Activated CD4-positive, alpha-beta T cell treated with anti-CD3 and anti-CD28 coated beads, Interleukin-2, amount 10 ng/mL, durations not matched to agents 24 days and 14 days (primary cell): ENCODE data around the gene C17orf100. TPM values are rescaled to one million over a fixed set of nuclear protein-coding genes. Genes with fewer than 3 reads are reported as not detected.

Experiments used
- DNase-seq: peaks from one replicate; pipeline ENCODE4 v3.0.0; 2022
- H3K27ac Mint-ChIP-seq: one replicate; pipeline ENCODE4 v1.8.0; 2022; ENCODE audit warnings: mild to moderate bottlenecking, mixed read lengths
- H3K27me3 Mint-ChIP-seq: one replicate; pipeline ENCODE4 v1.8.0; 2022; ENCODE audit warnings: mixed read lengths
- H3K36me3 Mint-ChIP-seq: one replicate; pipeline ENCODE4 v1.8.0; 2022; ENCODE audit warnings: low read depth, mild to moderate bottlenecking, mixed read lengths
- H3K4me1 Mint-ChIP-seq: one replicate; pipeline ENCODE4 v1.8.0; 2021; ENCODE audit warnings: mixed read lengths
- H3K4me3 Mint-ChIP-seq: one replicate; pipeline ENCODE4 v1.8.0; 2022; ENCODE audit warnings: mild to moderate bottlenecking, moderate library complexity, mixed read lengths
- H3K9me3 Mint-ChIP-seq: one replicate; pipeline ENCODE4 v1.8.0; 2021; ENCODE audit warnings: mixed read lengths
- intact Hi-C: fragments of 100-400 bp; cut with micrococcal nuclease; formaldehyde crosslinking; loops from one replicate; pipeline ENCODE4 v1.15.1; 2023
- total RNA-seq: library from RNA; stranded (reverse); gene quantifications from 2 replicates; pipeline ENCODE4 v1.2.3, GENCODE V29; 2022

C17orf100 gene
- total RNA-seq, 1 donor from 2014 or later = 1.8 TPM

- Mint-ChIP-seq H3K4me3 (no peak overlapping the region), H3K27ac (no peak overlapping the region), H3K36me3 (no peaks in the 10 kb centered on the region), H3K4me1 (peaks cover 7% of the 10 kb centered on the region), H3K27me3 (peaks cover 7% of the 10 kb centered on the region), H3K9me3 (no peaks in the 10 kb centered on the region)
- no peak for DNase-seq
- intact Hi-C loops = loop anchor here (5.0 to 10.0 kb wide), 3 partner anchors 87 to 334 kb away; partner anchors contain the start of genes TEKT1 and XAF1
Measured at GRCh38 chr17:6668219-6668618, 16.7 kb downstream of the C17orf100 start.

GRCh38 chr17:6668727-6669425 is 17.3 kb downstream of the C17orf100 start:
- Mint-ChIP-seq H3K27me3 (peaks cover 7% of the 10 kb centered on the region), H3K4me1 (peaks cover 7% of the 10 kb centered on the region), H3K9me3 (no peaks in the 10 kb centered on the region), H3K27ac (no peak overlapping the region), H3K36me3 (no peaks in the 10 kb centered on the region), H3K4me3 (no peak overlapping the region)
- no peak for DNase-seq
- intact Hi-C loops = loop anchor here (5.0 to 10.0 kb wide), 3 partner anchors 86 to 333 kb away; partner anchors contain the start of genes TEKT1 and XAF1

GRCh38 chr17:6669479-6670212 is 18.1 kb downstream of the C17orf100 start:
- DNase-seq = no peak
- no peaks in the 10 kb centered on the region for H3K36me3 Mint-ChIP-seq
- H3K27me3 Mint-ChIP-seq = peaks cover 4% of the 10 kb centered on the region
- no peak overlapping the region for H3K27ac Mint-ChIP-seq
- intact Hi-C loops = loop anchor here (5.0 to 10.0 kb wide), 3 partner anchors 85 to 333 kb away; partner anchors contain the start of genes TEKT1 and XAF1
- peaks cover 7% of the 10 kb centered on the region for H3K4me1 Mint-ChIP-seq
- no peak overlapping the region for H3K4me3 Mint-ChIP-seq
- no peaks in the 10 kb centered on the region for H3K9me3 Mint-ChIP-seq

- H3K36me3 Mint-ChIP-seq = no peaks in the 10 kb centered on the region
- H3K27me3 Mint-ChIP-seq = peaks cover 4% of the 10 kb centered on the region
- intact Hi-C loops = no loop called here
- no peak overlapping the region for H3K27ac Mint-ChIP-seq
- no peaks in the 10 kb centered on the region for H3K9me3 Mint-ChIP-seq
- peaks cover 7% of the 10 kb centered on the region for H3K4me1 Mint-ChIP-seq
- no peak overlapping the region for H3K4me3 Mint-ChIP-seq
- DNase-seq = no peak
Measured at GRCh38 chr17:6670571-6670970, 19.0 kb downstream of the C17orf100 start.

GRCh38 chr17:6670999-6671398 is 19.4 kb downstream of the C17orf100 start:
- intact Hi-C loops = no loop called here
- Mint-ChIP-seq H3K9me3 (no peaks in the 10 kb centered on the region), H3K4me1 (peaks cover 7% of the 10 kb centered on the region), H3K27ac (no peak overlapping the region), H3K36me3 (no peaks in the 10 kb centered on the region), H3K4me3 (no peak overlapping the region), H3K27me3 (peaks cover 4% of the 10 kb centered on the region)
- no peak for DNase-seq

GRCh38 chr17:6671431-6671830 is 19.9 kb downstream of the C17orf100 start:
- intact Hi-C loops = no loop called here
- Mint-ChIP-seq H3K4me1 (peaks cover 7% of the 10 kb centered on the region), H3K4me3 (no peak overlapping the region), H3K27ac (no peak overlapping the region), H3K9me3 (no peaks in the 10 kb centered on the region), H3K36me3 (no peaks in the 10 kb centered on the region), H3K27me3 (peaks cover 6% of the 10 kb centered on the region)
- no peak for DNase-seq

- DNase-seq = no peak
Measured at GRCh38 chr17:6674586-6674985, 23.0 kb downstream of the C17orf100 start.

GRCh38 chr17:6675201-6675825 is 23.8 kb downstream of the C17orf100 start:
- Mint-ChIP-seq H3K9me3 (no peaks in the 10 kb centered on the region), H3K4me3 (no peak overlapping the region), H3K4me1 (peaks cover 6% of the 10 kb centered on the region), H3K36me3 (no peaks in the 10 kb centered on the region), H3K27me3 (peaks cover 20% of the 10 kb centered on the region), H3K27ac (no peak overlapping the region)
- no peak for DNase-seq
- intact Hi-C loops = no loop called here

More at GRCh38 chr17:6674586-6674985, 23.0 kb downstream of the C17orf100 start:
- no peaks in the 10 kb centered on the region for H3K36me3 Mint-ChIP-seq
- H3K27me3 Mint-ChIP-seq = peaks cover 17% of the 10 kb centered on the region
- H3K9me3 Mint-ChIP-seq = no peaks in the 10 kb centered on the region
- H3K27ac Mint-ChIP-seq = no peak overlapping the region
- no peak overlapping the region for H3K4me3 Mint-ChIP-seq
- intact Hi-C loops = no loop called here
- H3K4me1 Mint-ChIP-seq = peaks cover 6% of the 10 kb centered on the region

- intact Hi-C loops = no loop called here
- Mint-ChIP-seq H3K9me3 (no peaks in the 10 kb centered on the region), H3K27ac (no peak overlapping the region), H3K4me1 (peaks cover 6% of the 10 kb centered on the region), H3K4me3 (no peak overlapping the region), H3K36me3 (no peaks in the 10 kb centered on the region), H3K27me3 (peaks cover 25% of the 10 kb centered on the region)
- DNase-seq = no peak
Measured at GRCh38 chr17:6676802-6677157, 25.2 kb downstream of the C17orf100 start.

GRCh38 chr17:6677158-6677831 is 25.7 kb downstream of the C17orf100 start:
- peaks cover 29% of the 10 kb centered on the region for H3K27me3 Mint-ChIP-seq
- peak; percentile 71 for DNase-seq
- no peak overlapping the region for H3K27ac Mint-ChIP-seq
- H3K36me3 Mint-ChIP-seq = no peaks in the 10 kb centered on the region
- intact Hi-C loops = no loop called here
- H3K4me1 Mint-ChIP-seq = peaks cover 6% of the 10 kb centered on the region
- H3K4me3 Mint-ChIP-seq = no peak overlapping the region
- H3K9me3 Mint-ChIP-seq = no peaks in the 10 kb centered on the region

- Mint-ChIP-seq H3K9me3 (no peaks in the 10 kb centered on the region), H3K27me3 (peaks cover 32% of the 10 kb centered on the region), H3K27ac (no peak overlapping the region), H3K36me3 (no peaks in the 10 kb centered on the region), H3K4me1 (peaks cover 6% of the 10 kb centered on the region), H3K4me3 (no peak overlapping the region)
- intact Hi-C loops = no loop called here
- DNase-seq = no peak
Measured at GRCh38 chr17:6677946-6678345, 26.4 kb downstream of the C17orf100 start.

GRCh38 chr17:6679241-6679640 is 27.7 kb downstream of the C17orf100 start:
- Mint-ChIP-seq H3K36me3 (no peaks in the 10 kb centered on the region), H3K4me3 (no peak overlapping the region), H3K27ac (no peak overlapping the region), H3K4me1 (peaks cover 6% of the 10 kb centered on the region), H3K27me3 (peaks cover 32% of the 10 kb centered on the region), H3K9me3 (no peaks in the 10 kb centered on the region)
- DNase-seq = no peak
- intact Hi-C loops = no loop called here

GRCh38 chr17:6681176-6681575 is 29.6 kb downstream of the C17orf100 start:
- no peak for DNase-seq
- Mint-ChIP-seq H3K4me3 (no peak overlapping the region), H3K4me1 (peaks cover 6% of the 10 kb centered on the region), H3K9me3 (no peaks in the 10 kb centered on the region), H3K27me3 (peaks cover 32% of the 10 kb centered on the region), H3K27ac (no peak overlapping the region), H3K36me3 (no peaks in the 10 kb centered on the region)
- intact Hi-C loops = no loop called here
